OCI-LY7 (cell line): Measurements from ENCODE around the gene AQP9. TPM values are rescaled to one million over a fixed set of nuclear protein-coding genes. Genes with fewer than 3 reads are reported as not detected.

Experiments
- BruUV-seq: library from RNA; stranded (reverse); fragments of 400-500 nt; replicated peaks from 2 replicates; lab custom pipeline; 2021; lab: Mats Ljungman, UMichigan
- CTCF ChIA-PET: fragments of 300-600 bp; sonication (Branson Sonifier 250); formaldehyde crosslinking; loops from one replicate; lab custom pipeline; 2022; ENCODE audit warnings: antibody characterized with exemption; ENCODE audit not compliant: unreplicated experiment; lab: Charles Lee
- POLR2A ChIA-PET: fragments of 300-600 bp; sonication (Branson Sonifier 250); formaldehyde crosslinking; loops from one replicate; lab custom pipeline; 2022; ENCODE audit warnings: antibody characterized with exemption; lab: Charles Lee
- DNase-seq: peaks from one replicate; pipeline ENCODE4 v3.0.0-alpha.2; 2015; ENCODE audit warnings: low spot score
- H2AFZ ChIP-seq: fragments of 200-600 bp; sonication (generic), shearing (Covaris generic); 2 replicates; pipeline ENCODE4 v1.6.1; 2014; ENCODE audit warnings: mild to moderate bottlenecking, antibody characterized with exemption, low read length, moderate library complexity
- H3K27ac ChIP-seq: fragments of 200-600 bp; sonication (generic); 2 replicates; pipeline ENCODE4 v1.5.1; 2014; ENCODE audit warnings: mixed run types, low read depth, mild to moderate bottlenecking, moderate library complexity, low read length, inconsistent platforms; ENCODE audit not compliant: poor library complexity, severe bottlenecking
- H3K36me3 ChIP-seq: fragments of 200-600 bp; sonication (generic); 2 replicates; pipeline ENCODE4 v1.6.1; 2014; ENCODE audit warnings: mild to moderate bottlenecking, antibody characterized with exemption, low read length, moderate library complexity, mixed read lengths; ENCODE audit not compliant: insufficient read depth
- H3K4me1 ChIP-seq: fragments of 200-600 bp; sonication (generic); 2 replicates; pipeline ENCODE4 v1.5.1; 2014; ENCODE audit warnings: mild to moderate bottlenecking, low read length; ENCODE audit not compliant: insufficient read depth, poor library complexity, severe bottlenecking
- H3K4me2 ChIP-seq: fragments of 200-600 bp; sonication (generic); 2 replicates; pipeline ENCODE4 v1.6.1; 2014; ENCODE audit warnings: mild to moderate bottlenecking, low read length
- H3K4me3 ChIP-seq: fragments of 200-600 bp; sonication (generic); 2 replicates; pipeline ENCODE4 v1.5.1; 2014; ENCODE audit warnings: mild to moderate bottlenecking, low read depth, low read length; ENCODE audit not compliant: poor library complexity, severe bottlenecking
- H3K79me2 ChIP-seq: fragments of 200-600 bp; sonication (generic); 2 replicates; pipeline ENCODE4 v1.6.1; 2016; ENCODE audit warnings: low read depth, mild to moderate bottlenecking, low read length, moderate library complexity, mixed read lengths; ENCODE audit not compliant: insufficient read depth
- H3K9me2 ChIP-seq: fragments of 200-600 bp; sonication (generic); 2 replicates; pipeline ENCODE4 v1.6.1; 2016; ENCODE audit warnings: mild to moderate bottlenecking, low read length, mixed read lengths; ENCODE audit not compliant: insufficient read depth
- H3K9me3 ChIP-seq: fragments of 200-600 bp; sonication (generic); 2 replicates; pipeline ENCODE4 v1.6.1; 2014; ENCODE audit warnings: mild to moderate bottlenecking, mixed run types, low read length, mixed read lengths
- H4K20me1 ChIP-seq: fragments of 200-600 bp; sonication (generic); 2 replicates; pipeline ENCODE4 v1.6.1; 2014; ENCODE audit warnings: mild to moderate bottlenecking, antibody characterized with exemption, low read length, moderate library complexity, mixed read lengths; ENCODE audit not compliant: insufficient read depth
- CTCF ChIP-seq: fragments of 200-600 bp; sonication (generic); conservative IDR thresholded peaks from 2 replicates; pipeline ENCODE4 v1.5.1; 2014; ENCODE audit warnings: mild to moderate bottlenecking, antibody characterized with exemption, low read length, moderate library complexity, mixed read lengths
- EZH2phosphoT487 ChIP-seq: fragments of 200-600 bp; sonication (generic); IDR thresholded peaks from 2 replicates; pipeline ENCODE4 v1.6.1; 2018; ENCODE audit warnings: low read depth, borderline replicate concordance, mild to moderate bottlenecking, mixed run types, antibody characterized with exemption, low read length, moderate library complexity, mixed read lengths
- intact Hi-C: fragments of 100-400 bp; cut with micrococcal nuclease; formaldehyde crosslinking; loops from one replicate; pipeline ENCODE4 v1.10.0; 2022; ENCODE audit not compliant: unreplicated experiment
- total RNA-seq, 2 experiments: library from RNA; depleted of rRNA in 1 of 2; stranded (reverse); fragments of >200 nt in 1 of 2; shearing (Covaris generic) in 1 of 2; gene quantifications; 2 replicates each; pipeline ENCODE4 v1.2.3, GENCODE V29; 2014 to 2022

The AQP9 gene
- total RNA-seq, 2 experiments from 2014 or later = not detected

DNA sequence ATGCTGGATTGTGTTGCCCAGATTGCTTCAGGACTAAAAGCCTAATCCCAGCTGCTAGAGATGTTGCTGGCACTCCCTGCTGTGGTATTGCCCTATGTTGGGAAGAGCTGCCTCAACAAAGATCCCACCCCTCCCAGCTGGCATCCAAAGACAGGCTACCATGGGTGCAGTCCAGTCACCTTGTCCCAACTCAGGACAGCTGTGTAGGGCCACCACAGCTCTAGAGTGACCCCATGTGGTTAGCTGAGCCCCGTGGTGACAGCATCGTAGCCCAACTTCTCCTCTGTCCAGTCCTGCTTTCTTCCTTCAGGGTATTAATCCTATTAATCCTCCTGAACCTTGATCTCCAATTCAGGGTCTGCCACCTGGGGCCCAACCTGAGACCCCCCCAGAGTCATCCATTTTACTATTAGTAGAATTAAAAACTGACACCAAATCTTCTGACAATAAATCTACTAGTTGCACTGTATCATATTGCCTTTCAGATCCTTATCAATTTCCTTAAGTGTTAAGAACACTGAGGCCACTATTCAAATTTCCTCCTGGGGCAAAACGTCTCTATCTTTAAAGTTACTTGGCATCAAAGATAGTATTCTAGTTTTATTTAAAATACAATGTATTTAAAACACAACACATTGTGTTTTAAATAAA lies 83.5 kb downstream of the AQP9 start:
- Histone ChIP-seq H3K27ac (no peak overlapping the region), H3K79me2 (no peaks in the 10 kb centered on the region), H3K4me1 (no peaks in the 10 kb centered on the region), H4K20me1 (no peaks in the 10 kb centered on the region), H2AFZ (no peak overlapping the region), H3K4me2 (no peak overlapping the region), H3K9me2 (no peaks in the 10 kb centered on the region), H3K36me3 (no peaks in the 10 kb centered on the region), H3K4me3 (no peak overlapping the region), H3K9me3 (no peaks in the 10 kb centered on the region)
- CTCF ChIA-PET = no interaction called here
- intact Hi-C loops = loop anchor here (10.0 kb wide), 1 partner anchor 613 kb away; no protein-coding TSS in a partner anchor
- peak; percentile 6 for DNase-seq
- no TSS peak for BruUV-seq
- TF ChIP-seq EZH2phosphoT487 (no peak), CTCF (peak; percentile 60)
- POLR2A ChIA-PET = no interaction called here

DNA sequence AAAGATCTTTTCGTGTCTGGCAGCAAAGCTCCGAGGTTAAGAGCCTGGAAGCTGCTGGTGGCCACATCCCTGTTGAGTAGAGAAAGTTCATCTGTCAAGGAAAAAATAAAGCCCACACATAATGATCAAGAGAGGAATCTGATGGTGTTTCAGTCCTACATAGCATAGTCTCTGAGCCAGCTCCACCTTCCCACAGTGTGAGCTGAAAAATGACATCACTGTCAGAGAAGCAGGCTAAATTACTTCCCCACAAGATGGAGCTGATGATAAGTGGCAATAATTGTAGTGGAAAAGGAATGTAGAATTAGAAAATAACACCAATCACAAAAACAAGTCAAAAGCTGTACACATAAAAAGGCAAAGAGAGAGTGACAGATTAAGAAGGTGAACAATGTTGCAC lies 84.5 kb downstream of the AQP9 start:
- Histone ChIP-seq H3K4me2 (no peak overlapping the region), H3K9me2 (no peaks in the 10 kb centered on the region), H3K4me3 (no peak overlapping the region), H3K27ac (no peak overlapping the region), H3K36me3 (no peaks in the 10 kb centered on the region), H3K4me1 (no peaks in the 10 kb centered on the region), H3K79me2 (no peaks in the 10 kb centered on the region), H4K20me1 (no peaks in the 10 kb centered on the region), H2AFZ (no peak overlapping the region), H3K9me3 (no peaks in the 10 kb centered on the region)
- TF ChIP-seq EZH2phosphoT487 = no peak
- no peak for TF ChIP-seq CTCF
- POLR2A ChIA-PET = interaction anchor here (0.6 kb wide), 1 partner anchor 901 kb away, joined by 3 read pairs; no protein-coding TSS in a partner anchor
- BruUV-seq = no TSS peak
- no peak for DNase-seq
- CTCF ChIA-PET = no interaction called here
- intact Hi-C loops = loop anchor here (10.0 kb wide), 1 partner anchor 612 kb away; no protein-coding TSS in a partner anchor

DNA sequence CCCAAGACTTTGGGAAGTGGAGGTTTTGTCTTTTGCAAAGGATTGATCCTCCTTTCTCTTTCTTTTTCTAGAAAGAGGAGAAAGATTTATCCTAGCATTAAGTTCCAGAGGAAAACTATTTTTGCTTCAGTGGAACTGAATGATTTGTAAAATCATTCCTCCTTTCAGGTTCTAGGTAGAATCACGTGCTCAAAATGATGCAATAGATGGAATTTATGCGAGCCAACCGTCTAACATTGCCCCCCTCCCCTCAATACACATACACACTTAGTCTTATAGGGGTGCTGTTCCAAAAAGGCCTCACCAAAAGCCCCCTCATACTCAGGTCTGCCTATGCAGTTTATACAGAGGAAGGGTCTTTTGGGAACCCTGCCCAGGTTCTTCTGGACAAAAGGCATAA lies 85.3 kb downstream of the AQP9 start:
- Histone ChIP-seq H3K4me1 (no peaks in the 10 kb centered on the region), H4K20me1 (no peaks in the 10 kb centered on the region), H3K27ac (no peak overlapping the region), H3K9me3 (no peaks in the 10 kb centered on the region), H3K36me3 (no peaks in the 10 kb centered on the region), H3K9me2 (no peaks in the 10 kb centered on the region), H3K79me2 (no peaks in the 10 kb centered on the region), H3K4me3 (no peak overlapping the region), H3K4me2 (no peak overlapping the region), H2AFZ (no peak overlapping the region)
- POLR2A ChIA-PET = interaction anchor here (0.6 to 1.0 kb wide), 3 partner anchors 9 to 900 kb away, joined by 3 to 5 read pairs (median 3); no protein-coding TSS in a partner anchor
- no TSS peak for BruUV-seq
- intact Hi-C loops = loop anchor here (10.0 kb wide), 1 partner anchor 611 kb away; no protein-coding TSS in a partner anchor
- TF ChIP-seq CTCF (no peak), EZH2phosphoT487 (no peak)
- DNase-seq = no peak
- CTCF ChIA-PET = no interaction called here
